Stimulated activated CD8-positive, alpha-beta memory T cell treated with anti-CD3 and anti-CD28 coated beads, Interleukin-12 subunit alpha, Interleukin-12 subunit beta, amount 100 ng/mL, for 4 hours (primary cell): ENCODE data around the gene TMEM255B.

Experiments
- DNase-seq: peaks from one replicate; pipeline ENCODE4 v3.0.0-alpha.2; 2020; ENCODE audit warnings: low read depth

TMEM255B gene

GRCh38 chr13:113768018-113768905, 9.2 kb downstream of the TMEM255B start:
- DNase-seq = no peak

GRCh38 chr13:113769106-113769505, 10.1 kb downstream of the TMEM255B start:
- no peak for DNase-seq

DNA sequence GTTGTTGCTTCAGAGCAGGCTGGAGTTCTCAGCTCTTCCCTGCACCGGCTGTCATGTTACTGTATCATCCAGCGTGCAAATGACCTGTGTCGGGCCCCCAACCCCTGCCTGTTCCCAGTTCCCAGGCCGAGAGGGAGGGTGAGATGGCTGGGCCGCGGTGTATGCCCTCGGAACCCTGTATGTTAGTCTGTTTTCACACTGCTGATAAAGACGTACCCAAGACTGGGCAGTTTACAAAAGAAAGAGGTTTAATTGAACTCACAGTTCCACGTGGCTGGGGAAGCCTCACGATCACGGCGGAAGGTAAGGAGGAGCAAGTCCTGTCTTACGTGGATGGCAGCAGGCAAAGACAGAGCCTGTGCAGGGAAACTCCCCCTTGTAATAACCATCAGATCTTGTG, 10.9 kb downstream of the TMEM255B start:
- no peak for DNase-seq

DNA sequence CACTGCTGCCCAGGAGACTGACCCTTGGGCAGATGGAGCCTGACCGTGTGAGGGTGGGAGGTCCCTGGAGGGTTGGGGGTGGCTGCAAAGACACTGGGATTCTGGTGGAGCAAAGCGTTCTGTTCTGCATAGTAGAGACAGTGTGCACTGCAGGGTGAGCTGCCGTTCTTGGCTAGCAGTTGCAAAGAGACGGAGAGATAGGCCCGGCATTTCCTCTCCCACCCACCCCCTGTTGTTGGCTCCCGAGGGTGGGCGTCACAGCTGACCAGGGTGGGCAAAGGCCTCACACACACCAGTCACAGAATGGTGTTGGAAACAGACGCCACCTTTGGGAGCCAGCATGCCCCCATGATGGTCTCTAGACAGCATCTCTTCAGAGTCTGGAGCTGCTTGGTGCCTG, 11.4 kb downstream of the TMEM255B start:
- no peak for DNase-seq

DNA sequence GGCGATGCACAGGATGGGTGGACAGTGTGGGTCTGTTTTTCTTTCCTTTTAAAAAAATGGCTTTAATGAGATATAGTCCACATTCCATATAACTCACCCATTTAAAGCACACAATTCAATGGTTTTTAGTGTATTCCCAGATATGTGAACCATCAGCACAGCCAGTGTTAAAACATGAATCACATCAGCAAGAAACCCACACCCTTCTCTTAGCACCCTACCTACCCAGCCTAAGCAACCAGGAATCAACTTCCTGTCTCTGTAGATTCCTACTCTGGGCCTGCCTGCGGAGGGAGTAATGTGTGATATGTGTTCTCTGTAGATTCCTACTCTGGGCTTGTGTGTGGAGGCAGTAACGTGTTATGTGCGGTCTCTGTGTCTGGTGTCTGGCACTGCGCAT, 11.9 kb downstream of the TMEM255B start:
- no peak for DNase-seq

DNA sequence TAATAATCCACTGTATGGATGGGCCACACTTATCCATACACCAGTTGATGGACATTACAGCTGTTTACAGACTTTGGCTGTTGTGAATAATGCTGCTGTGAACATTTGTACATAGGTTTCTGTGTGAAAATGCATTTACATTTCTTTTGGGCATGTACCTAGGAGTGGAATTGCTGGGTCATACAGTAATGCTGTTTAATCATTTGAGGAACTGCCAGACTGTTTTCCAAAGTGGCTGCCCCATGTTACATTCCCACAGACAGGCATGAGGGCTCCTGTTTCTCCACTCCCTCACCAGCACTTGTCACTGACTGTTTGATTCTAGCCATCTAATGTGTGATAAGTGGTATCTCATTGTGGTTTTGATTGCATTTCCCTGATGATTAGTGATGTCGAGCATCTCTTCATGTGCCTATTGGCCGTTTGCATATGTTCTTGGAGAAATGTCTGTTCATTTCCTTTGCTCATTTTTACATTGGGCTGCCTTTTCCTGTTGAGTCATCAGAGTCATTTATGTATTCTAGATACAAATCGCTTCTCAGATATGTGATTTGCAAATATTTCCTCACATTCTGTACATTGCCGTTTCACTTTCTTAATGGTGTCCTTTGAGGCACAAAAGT, 12.8 kb downstream of the TMEM255B start:
- DNase-seq = no peak

DNA sequence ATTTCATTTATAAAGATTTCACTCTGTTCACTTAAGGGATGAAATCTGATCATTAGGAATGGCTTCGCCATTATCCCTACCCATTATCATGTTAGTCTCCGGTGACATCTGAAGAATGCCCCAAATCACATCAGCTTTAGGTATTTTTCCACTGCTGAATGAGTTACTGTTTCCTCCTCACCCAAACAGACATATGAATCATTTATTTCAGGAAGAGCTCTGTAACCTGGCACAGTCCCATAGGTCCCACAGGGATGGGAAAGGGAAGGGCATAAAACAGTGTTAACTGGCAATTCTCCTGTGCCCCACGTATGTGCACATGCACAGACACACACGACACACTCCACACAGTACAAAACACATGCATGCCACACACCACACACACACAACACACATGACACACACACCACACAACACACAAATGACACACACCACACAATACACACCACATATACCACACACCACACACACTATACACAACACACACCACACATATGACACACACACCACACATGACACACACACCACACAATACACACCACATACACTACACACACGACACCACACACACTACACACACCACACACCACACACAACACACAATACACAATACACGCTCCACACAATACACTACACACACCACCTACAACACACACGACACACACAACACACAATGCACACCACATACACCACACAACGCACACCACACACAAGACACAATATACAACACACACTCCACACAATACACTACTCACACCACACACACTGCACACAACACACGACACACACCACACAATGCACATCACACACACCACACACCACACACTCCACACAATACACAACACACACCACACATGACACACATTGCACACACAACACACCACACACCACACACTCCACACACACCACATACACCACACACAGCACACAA, 15.4 kb downstream of the TMEM255B start:
- no peak for DNase-seq

GRCh38 chr13:113775451-113776145, 16.6 kb downstream of the TMEM255B start:
- DNase-seq = no peak

- no peak for DNase-seq
Measured at GRCh38 chr13:113776231-113777125, 17.5 kb downstream of the TMEM255B start.

- DNase-seq = no peak
Measured at GRCh38 chr13:113777311-113778260, 18.6 kb downstream of the TMEM255B start.

DNA sequence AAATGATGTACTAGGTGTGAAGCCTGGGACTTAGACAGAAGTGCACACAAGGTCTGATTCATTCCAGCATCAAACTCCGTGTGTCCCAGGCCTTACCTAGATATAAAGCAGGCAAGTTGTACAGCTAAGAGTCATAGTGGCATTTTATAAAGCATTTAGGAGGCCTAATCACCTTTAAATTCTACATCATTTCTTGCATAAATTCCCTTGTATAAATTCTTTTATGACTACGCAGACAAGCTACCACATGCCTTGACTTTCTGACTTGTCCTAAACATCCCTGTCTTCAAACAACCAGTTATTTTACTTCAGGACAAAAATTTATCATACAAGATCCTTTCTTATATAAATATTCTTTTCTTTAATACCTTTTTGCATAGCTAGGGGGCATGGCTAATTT, 22.5 kb downstream of the TMEM255B start:
- DNase-seq = no peak

DNA sequence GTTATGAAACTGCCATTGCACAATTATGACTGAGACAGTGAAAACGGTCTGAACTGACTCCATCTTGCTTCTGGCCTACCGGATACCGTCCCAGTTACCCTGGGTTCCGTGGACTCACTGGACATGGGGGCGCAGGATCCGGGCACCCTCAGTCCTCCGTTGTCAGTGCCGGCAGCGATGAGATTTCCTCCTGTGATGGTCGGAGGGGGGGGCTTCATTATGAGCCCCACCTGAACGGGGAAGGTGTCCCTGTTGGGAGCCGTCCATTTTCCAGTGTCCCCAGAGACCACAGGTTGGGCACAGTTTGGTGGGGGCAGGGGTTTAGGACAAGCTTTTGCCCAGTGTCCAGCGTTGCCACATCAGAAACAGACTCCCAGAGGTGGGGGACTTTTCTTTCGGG, 23.4 kb downstream of the TMEM255B start:
- DNase-seq = no peak

DNA sequence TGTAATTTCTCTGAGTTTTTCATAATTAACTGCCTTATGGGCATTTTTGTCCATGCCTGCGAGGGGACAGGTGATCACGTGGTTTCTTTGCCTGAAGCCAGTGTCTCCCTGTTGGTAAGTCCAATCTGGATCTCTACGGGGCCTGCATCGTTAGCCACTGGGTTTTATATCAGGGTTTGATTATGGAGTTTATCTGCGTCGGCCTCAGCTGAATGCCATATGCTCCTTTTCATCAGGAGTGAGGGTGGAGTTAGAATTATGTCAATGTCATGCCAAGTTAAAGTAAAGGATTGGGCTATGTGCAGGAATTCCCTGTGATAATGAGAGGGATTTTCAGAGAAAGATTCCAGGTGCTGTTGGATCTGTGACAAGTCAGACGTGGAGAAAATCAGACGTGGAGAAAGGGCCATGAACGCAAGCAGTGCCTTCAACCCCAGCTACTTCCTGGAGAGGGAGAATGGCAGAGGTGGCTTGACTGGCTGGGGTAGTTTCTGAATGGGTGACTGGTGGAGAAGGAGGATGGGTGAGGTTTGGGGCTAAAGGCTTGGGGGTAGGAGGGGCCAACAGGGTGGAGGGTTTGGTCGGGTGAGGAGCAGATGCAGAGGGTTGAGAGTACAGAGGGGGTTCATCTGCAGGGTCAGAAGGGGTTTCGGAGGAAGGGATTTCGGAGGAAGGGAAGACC, 24.3 kb downstream of the TMEM255B start:
- DNase-seq = no peak

GRCh38 chr13:113783966-113784644, 25.1 kb downstream of the TMEM255B start:
- no peak for DNase-seq

DNA sequence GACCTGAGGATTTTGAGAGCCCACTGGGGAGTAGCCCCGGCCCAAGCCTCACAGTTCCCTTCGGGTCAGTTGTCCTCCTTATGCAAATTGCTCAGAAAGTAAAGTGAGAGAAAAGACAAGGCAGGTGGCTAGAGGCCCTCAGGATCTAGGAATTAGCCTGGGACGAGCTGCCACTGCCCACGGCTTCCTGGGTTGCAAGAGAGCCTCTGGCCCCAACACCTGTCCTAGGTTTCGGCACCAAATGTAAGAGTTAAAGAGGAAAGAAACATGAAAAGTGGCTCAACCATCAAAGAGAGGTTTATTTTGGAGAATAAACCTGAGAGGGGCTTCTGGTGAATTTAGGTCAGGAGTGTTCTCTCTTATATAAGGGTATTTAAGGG, 25.6 kb downstream of the TMEM255B start:
- DNase-seq = no peak

DNA sequence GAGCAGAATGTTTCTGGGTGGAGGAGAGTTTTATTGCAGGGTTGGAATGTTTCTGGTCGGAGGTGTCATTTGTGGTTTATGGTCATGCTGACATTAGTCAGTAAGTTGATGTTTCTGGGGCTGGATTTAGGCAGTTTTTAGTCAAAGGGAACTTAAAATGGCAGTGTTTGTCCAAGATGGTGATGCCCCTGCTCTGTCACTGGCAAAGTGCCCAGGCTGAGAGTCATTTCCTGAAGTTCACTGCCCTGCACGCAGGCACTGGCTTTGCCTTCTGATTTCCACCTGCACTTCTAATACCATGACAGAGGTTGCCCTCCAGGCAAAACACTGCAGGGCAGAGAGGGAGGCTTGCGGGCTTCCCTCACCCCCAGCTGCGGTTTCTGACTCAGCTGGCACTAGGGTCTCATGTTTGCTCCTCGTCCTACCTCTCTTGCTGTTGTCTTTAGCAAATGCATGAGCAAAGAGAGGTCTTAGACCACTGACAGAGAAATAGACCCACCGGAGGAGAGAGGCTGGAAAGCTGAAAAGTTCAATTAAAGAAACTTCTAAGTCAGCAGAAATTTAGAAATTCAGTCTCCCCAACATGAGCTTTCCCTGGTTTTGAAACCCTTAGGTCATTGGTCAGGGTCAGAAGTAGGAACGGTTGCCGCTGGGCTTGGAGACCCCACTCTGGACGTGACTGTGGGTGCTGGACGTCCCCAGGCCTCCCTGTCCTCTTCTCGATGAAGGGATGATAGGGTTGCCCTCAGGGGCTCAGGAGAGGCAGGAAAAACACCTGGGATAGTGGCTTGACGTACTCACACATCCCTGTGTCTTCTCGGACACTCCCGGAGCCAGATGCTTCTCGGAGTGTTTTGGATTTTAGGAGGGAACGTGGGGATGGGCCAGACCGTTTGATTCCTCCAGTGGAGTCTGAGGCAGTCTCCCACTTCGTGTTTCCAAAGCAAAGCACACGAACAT, 26.3 kb downstream of the TMEM255B start:
- no peak for DNase-seq

DNA sequence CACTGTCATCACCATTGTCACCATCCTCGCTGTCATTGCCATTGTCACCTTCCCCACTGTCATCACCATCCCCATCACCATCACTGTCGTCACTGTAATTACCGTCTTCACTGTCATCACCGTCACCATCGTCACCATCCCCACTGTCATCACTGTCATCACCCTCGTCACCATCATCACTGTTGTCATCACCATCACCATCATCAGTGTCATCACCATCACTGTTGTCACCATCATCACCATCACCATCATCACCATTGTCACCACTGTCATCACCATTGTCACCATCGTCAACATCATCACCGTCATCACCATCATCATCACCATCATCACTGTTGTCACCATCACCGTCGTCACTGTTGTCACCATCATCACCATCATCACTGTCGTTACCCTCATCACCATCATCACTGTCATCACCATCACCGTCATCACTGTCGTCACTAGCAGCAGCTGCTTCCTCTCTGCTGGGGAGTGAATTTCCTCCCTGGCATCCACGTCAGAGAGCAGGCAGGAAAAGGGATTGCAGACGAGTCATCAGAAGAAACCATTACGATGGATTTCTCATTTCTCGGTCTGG, 27.3 kb downstream of the TMEM255B start:
- DNase-seq = no peak
